HG02759 (cell line): Measurements from ENCODE around the gene PKP2.
"Not testable (repeated sequence)": the region's sequence is repeated elsewhere in the genome, so short reads cannot be mapped to it uniquely, and the experiment has no call there.

ENCODE experiments used
- ATAC-seq: cut with Tn5 transposase; IDR thresholded peaks from one replicate; pipeline ENCODE4 v1.9.1; 2021; ENCODE audit warnings: mild to moderate bottlenecking, moderate library complexity; ENCODE audit not compliant: unreplicated experiment

The PKP2 gene

GRCh38 chr12:32897281-32897610, 669 bp upstream of the PKP2 start:
- ATAC-seq = no peak

- ATAC-seq = no peak
Measured at GRCh38 chr12:32895688-32896431, 717 bp downstream of the PKP2 start.

GRCh38 chr12:32894566-32894965, 2.0 kb downstream of the PKP2 start:
- no peak for ATAC-seq

- ATAC-seq = no peak
Measured at GRCh38 chr12:32893458-32893857, 3.1 kb downstream of the PKP2 start.

- no peak for ATAC-seq
Measured at GRCh38 chr12:32893043-32893442, 3.5 kb downstream of the PKP2 start.

- ATAC-seq = not testable (repeated sequence)
Measured at GRCh38 chr12:32892369-32892768, 4.2 kb downstream of the PKP2 start.

GRCh38 chr12:32891956-32892355, 4.6 kb downstream of the PKP2 start:
- ATAC-seq = no peak

- ATAC-seq = no peak
Measured at GRCh38 chr12:32891526-32891925, 5.1 kb downstream of the PKP2 start.

GRCh38 chr12:32889011-32889760, 7.4 kb downstream of the PKP2 start:
- ATAC-seq = no peak

GRCh38 chr12:32887058-32887457, 9.5 kb downstream of the PKP2 start:
- no peak for ATAC-seq

GRCh38 chr12:32885831-32886230, 10.7 kb downstream of the PKP2 start:
- ATAC-seq = no peak

- ATAC-seq = no peak
Measured at GRCh38 chr12:32884962-32885361, 11.6 kb downstream of the PKP2 start.

GRCh38 chr12:32881702-32882101, 14.9 kb downstream of the PKP2 start:
- ATAC-seq = no peak

- ATAC-seq = no peak
Measured at GRCh38 chr12:32881107-32881506, 15.5 kb downstream of the PKP2 start.

GRCh38 chr12:32879066-32879465, 17.5 kb downstream of the PKP2 start:
- not testable (repeated sequence) for ATAC-seq

- ATAC-seq = peak; percentile 38
Measured at GRCh38 chr12:32877601-32878459, 18.7 kb downstream of the PKP2 start.

GRCh38 chr12:32876004-32876403, 20.6 kb downstream of the PKP2 start:
- ATAC-seq = no peak

- no peak for ATAC-seq
Measured at GRCh38 chr12:32874975-32875374, 21.6 kb downstream of the PKP2 start.

GRCh38 chr12:32874078-32874477, 22.5 kb downstream of the PKP2 start:
- ATAC-seq = no peak

GRCh38 chr12:32872416-32872815, 24.2 kb downstream of the PKP2 start:
- ATAC-seq = not testable (repeated sequence)

GRCh38 chr12:32870716-32871115, 25.9 kb downstream of the PKP2 start:
- no peak for ATAC-seq

- ATAC-seq = no peak
Measured at GRCh38 chr12:32868885-32869284, 27.7 kb downstream of the PKP2 start.
